C4-2B (cell line): ENCODE data around the gene CEP350.

ENCODE experiments used
- ZFX ChIP-seq: fragments of 450-650 bp; IDR thresholded peaks from 2 replicates; pipeline ENCODE4 v1.6.1; 2017
- TF ChIP-seq, protein P1 (sequence below): fragments of 450-650 bp; conservative IDR thresholded peaks from 2 replicates; pipeline ENCODE4 v1.5.1; 2017; ENCODE audit warnings: mild to moderate bottlenecking

DNA sequence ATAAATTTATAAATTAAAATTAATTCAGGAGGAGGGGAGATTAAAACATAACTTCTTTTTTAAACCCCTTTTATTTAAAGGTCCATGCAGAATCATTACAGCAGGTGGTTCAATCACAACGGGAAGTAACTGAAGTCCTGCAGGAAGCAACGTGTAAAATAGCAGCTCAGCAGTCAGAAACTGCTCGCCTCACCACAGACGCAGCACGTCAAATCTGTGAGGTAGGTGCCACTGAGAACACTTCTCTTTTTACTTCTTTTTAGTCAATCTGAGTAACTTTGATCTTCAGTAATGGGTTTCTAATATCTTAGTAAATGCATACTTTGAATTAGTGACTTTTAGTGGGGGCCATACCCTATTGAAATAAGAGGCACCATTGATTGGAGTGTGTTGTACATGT lies 87.0 kb downstream of the CEP350 start:
- TF ChIP-seq, protein P1, sequence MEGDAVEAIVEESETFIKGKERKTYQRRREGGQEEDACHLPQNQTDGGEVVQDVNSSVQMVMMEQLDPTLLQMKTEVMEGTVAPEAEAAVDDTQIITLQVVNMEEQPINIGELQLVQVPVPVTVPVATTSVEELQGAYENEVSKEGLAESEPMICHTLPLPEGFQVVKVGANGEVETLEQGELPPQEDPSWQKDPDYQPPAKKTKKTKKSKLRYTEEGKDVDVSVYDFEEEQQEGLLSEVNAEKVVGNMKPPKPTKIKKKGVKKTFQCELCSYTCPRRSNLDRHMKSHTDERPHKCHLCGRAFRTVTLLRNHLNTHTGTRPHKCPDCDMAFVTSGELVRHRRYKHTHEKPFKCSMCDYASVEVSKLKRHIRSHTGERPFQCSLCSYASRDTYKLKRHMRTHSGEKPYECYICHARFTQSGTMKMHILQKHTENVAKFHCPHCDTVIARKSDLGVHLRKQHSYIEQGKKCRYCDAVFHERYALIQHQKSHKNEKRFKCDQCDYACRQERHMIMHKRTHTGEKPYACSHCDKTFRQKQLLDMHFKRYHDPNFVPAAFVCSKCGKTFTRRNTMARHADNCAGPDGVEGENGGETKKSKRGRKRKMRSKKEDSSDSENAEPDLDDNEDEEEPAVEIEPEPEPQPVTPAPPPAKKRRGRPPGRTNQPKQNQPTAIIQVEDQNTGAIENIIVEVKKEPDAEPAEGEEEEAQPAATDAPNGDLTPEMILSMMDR = no peak
- no peak for TF ChIP-seq ZFX
